Right atrium auricular region (tissue), 2 donors: Measurements from ENCODE around the gene LSM11. TPM values are rescaled to one million over a fixed set of nuclear protein-coding genes. Genes with fewer than 3 reads are reported as not detected.

ENCODE experiments used
- DNase-seq: peaks from one replicate; pipeline ENCODE4 v3.0.0-alpha.2; 2019; ENCODE audit warnings: low spot score
- H3K27ac ChIP-seq, 2 donors: fragments of 200-600 bp; sonication (generic); 1 replicate in 1 of 2; 2 replicates in 1 of 2; pipeline ENCODE4 v1.5.1; 2016 to 2019
- H3K27me3 ChIP-seq, 2 donors: fragments of 200-600 bp; sonication (generic); one replicate each; pipeline versions ENCODE4 v1.5.1 to v1.6.0; 2017 to 2019
- H3K36me3 ChIP-seq: fragments of 200-600 bp; sonication (generic); one replicate; pipeline ENCODE4 v1.5.1; 2016
- H3K4me1 ChIP-seq, 2 donors: fragments of 200-600 bp; sonication (generic); one replicate each; pipeline versions ENCODE4 v1.5.1 to v1.6.0; 2017 to 2019
- H3K4me3 ChIP-seq, 2 donors: fragments of 200-600 bp; sonication (generic); 1 replicate in 1 of 2; 2 replicates in 1 of 2; pipeline ENCODE4 v1.5.1; 2017 to 2019; ENCODE audit warnings: mild to moderate bottlenecking in 1 of 2, moderate library complexity in 1 of 2
- H3K9me3 ChIP-seq, 2 donors: fragments of 200-600 bp; sonication (generic); one replicate each; pipeline ENCODE4 v1.5.1; 2019
- CTCF ChIP-seq, 2 donors: fragments of 200-600 bp; sonication (generic); IDR thresholded peaks; one replicate each; pipeline ENCODE4 v1.5.1; 2019; ENCODE audit warnings: antibody characterized with exemption in 2 of 2
- total RNA-seq, 2 donors: library from RNA; depleted of rRNA; stranded (reverse); fragments of >200 nt; gene quantifications; one replicate each; pipeline ENCODE4 v1.1.0, GENCODE V29; 2016

The LSM11 gene
- total RNA-seq, 2 donors from 2014 or later = 1.6 to 2.4 TPM

- H3K36me3 ChIP-seq = no peaks in the 10 kb centered on the region
- no peaks in the 10 kb centered on the region for H3K9me3 ChIP-seq
- H3K27me3 ChIP-seq = no peaks in the 10 kb centered on the region
- H3K4me1 ChIP-seq = no peaks in the 10 kb centered on the region
- no peak for DNase-seq
- no peak overlapping the region for H3K4me3 ChIP-seq
- H3K27ac ChIP-seq = no peak overlapping the region
- TF ChIP-seq CTCF (IDR thresholded peaks at IDR 0.05) = no peak
Observed at GRCh38 chr5:157710431-157710830, 33.1 kb upstream of the LSM11 start.

- Histone ChIP-seq H3K27ac (no peak overlapping the region), H3K36me3 (no peaks in the 10 kb centered on the region), H3K27me3 (no peaks in the 10 kb centered on the region), H3K4me3 (no peak overlapping the region), H3K9me3 (no peaks in the 10 kb centered on the region), H3K4me1 (no peaks in the 10 kb centered on the region)
- TF ChIP-seq CTCF (IDR thresholded peaks at IDR 0.05) = no peak
- DNase-seq = no peak
Observed at GRCh38 chr5:157710882-157711281, 32.6 kb upstream of the LSM11 start.

GRCh38 chr5:157713830-157714595 lies 29.5 kb upstream of the LSM11 start:
- no peak for TF ChIP-seq CTCF (IDR thresholded peaks at IDR 0.05)
- Histone ChIP-seq H3K27me3 (no peaks in the 10 kb centered on the region), H3K9me3 (no peaks in the 10 kb centered on the region), H3K4me1 (peaks cover 0 to 8% of the 10 kb centered on the region in 2 donors), H3K27ac (no peak overlapping the region), H3K36me3 (no peaks in the 10 kb centered on the region), H3K4me3 (no peak overlapping the region)
- DNase-seq = no peak

- Histone ChIP-seq H3K27ac (no peak overlapping the region), H3K4me3 (no peak overlapping the region), H3K4me1 (peaks cover 0 to 8% of the 10 kb centered on the region in 2 donors), H3K27me3 (no peaks in the 10 kb centered on the region), H3K36me3 (no peaks in the 10 kb centered on the region), H3K9me3 (no peaks in the 10 kb centered on the region)
- TF ChIP-seq CTCF (IDR thresholded peaks at IDR 0.05) = no peak
- DNase-seq = no peak
Observed at GRCh38 chr5:157714596-157714864, 29.0 kb upstream of the LSM11 start.

GRCh38 chr5:157718519-157718918 lies 25.0 kb upstream of the LSM11 start:
- H3K9me3 ChIP-seq = no peaks in the 10 kb centered on the region
- H3K27me3 ChIP-seq = no peaks in the 10 kb centered on the region
- peak; percentile 50 to 75 for TF ChIP-seq CTCF (IDR thresholded peaks at IDR 0.05)
- DNase-seq = no peak
- no peak overlapping the region for H3K4me3 ChIP-seq
- H3K27ac ChIP-seq = no peak overlapping the region
- no peaks in the 10 kb centered on the region for H3K36me3 ChIP-seq
- H3K4me1 ChIP-seq = peaks cover 0 to 8% of the 10 kb centered on the region in 2 donors

- no peak for DNase-seq
- Histone ChIP-seq H3K4me1 (peaks cover 0 to 8% of the 10 kb centered on the region in 2 donors), H3K4me3 (no peak overlapping the region), H3K27me3 (no peaks in the 10 kb centered on the region), H3K27ac (no peak overlapping the region), H3K9me3 (no peaks in the 10 kb centered on the region), H3K36me3 (no peaks in the 10 kb centered on the region)
- TF ChIP-seq CTCF (IDR thresholded peaks at IDR 0.05) = no peak
Observed at GRCh38 chr5:157719245-157719644, 24.3 kb upstream of the LSM11 start.
